Aorta (tissue), 5 donors: ENCODE results near the gene RELL1. TPM values are rescaled to one million over a fixed set of nuclear protein-coding genes. Genes with fewer than 3 reads are reported as not detected.

Experiments
- ATAC-seq: fragments of 200-7000 bp; cut with Tn5 transposase; one replicate; pipeline ENCODE4 v1.9.1; 2022; ENCODE audit warnings: moderate library complexity; ENCODE audit not compliant: low FRiP score
- DNase-seq, 2 donors: peaks; one replicate each; pipeline ENCODE4 v3.0.0-alpha.2; 2020
- H3K27ac ChIP-seq, 2 donors: one replicate each; pipeline ENCODE4 v1.5.1; 2013; ENCODE audit warnings: low read length in 2 of 2, mild to moderate bottlenecking in 2 of 2, moderate library complexity in 2 of 2, control low read depth in 1 of 2, inconsistent platforms in 1 of 2, low read depth in 1 of 2
- H3K27me3 ChIP-seq, 2 donors: one replicate each; pipeline ENCODE4 v1.6.1; 2013; ENCODE audit warnings: control low read depth in 1 of 2, low read length in 1 of 2, mild to moderate bottlenecking in 1 of 2, moderate library complexity in 1 of 2; ENCODE audit not compliant: insufficient read depth in 2 of 2, control insufficient read depth in 1 of 2
- H3K36me3 ChIP-seq, 2 donors: one replicate each; pipeline ENCODE4 v1.6.1; 2013; ENCODE audit warnings: control low read depth in 1 of 2, low read length in 1 of 2, mild to moderate bottlenecking in 1 of 2; ENCODE audit not compliant: insufficient read depth in 2 of 2, control insufficient read depth in 1 of 2
- H3K4me1 ChIP-seq, 2 donors: one replicate each; pipeline ENCODE4 v1.6.1; 2013; ENCODE audit warnings: low read length in 2 of 2, control low read depth in 1 of 2, mild to moderate bottlenecking in 1 of 2, moderate library complexity in 1 of 2; ENCODE audit not compliant: insufficient read depth in 2 of 2, control insufficient read depth in 1 of 2
- H3K4me3 ChIP-seq, 2 donors: one replicate each; pipeline ENCODE4 v1.5.1; 2013; ENCODE audit warnings: low read length in 2 of 2, control low read depth in 1 of 2, mild to moderate bottlenecking in 1 of 2
- H3K9me3 ChIP-seq: one replicate; pipeline ENCODE4 v1.6.1; 2013; ENCODE audit warnings: mild to moderate bottlenecking, low read length; ENCODE audit not compliant: control insufficient read depth
- WGBS, 2 donors: extraction: QIAGEN DNeasy Blood & Tissue Kit; methylation state at CpG; one replicate each; pipeline ENCODE4 v1.1.7; 2013; 5-methylcytosine and 5-hydroxymethylcytosine counted together
- intact Hi-C, 2 donors: fragments of 100-400 bp; cut with DNase I; formaldehyde crosslinking; loops; one replicate each; pipeline versions ENCODE4 v1.14.2 to v1.15.0; 2022
- polyA plus RNA-seq, 2 donors: library from polyadenylated mRNA; stranded (reverse); fragments of 200-250 nt; gene quantifications; one replicate each; pipeline ENCODE4 v1.2.3, GENCODE V29; 2013
- total RNA-seq, 2 donors: library from RNA; stranded (reverse); fragmentation: NEBNext Ultra II Directional; extraction: Animal tissue kit (Norgen Biotek cat#: 25700); gene quantifications; one replicate each; pipeline ENCODE4 v1.2.1, GENCODE V29; 2021
- donor health status: healthy with polysubstance abuse.
- donor health status: Bipolar disorder and iron deficiency.
- donor health status: DM: no; HTN: no; CAD: no.
- donor health status: DM: no; HTN: no; CAD: no.
- donor health status: DM: yes; HTN: yes; CAD: no.

The RELL1 gene
- total and polyA plus RNA-seq, 4 donors: 1.3 to 42.5 (median 17.3) TPM

- Histone ChIP-seq H3K27ac (no peak overlapping the region), H3K4me1 (no peaks in the 10 kb centered on the region), H3K36me3 (no peaks in the 10 kb centered on the region), H3K27me3 (no peaks in the 10 kb centered on the region), H3K9me3 (no peaks in the 10 kb centered on the region), H3K4me3 (no peak overlapping the region)
- no peak for DNase-seq
- WGBS, 2 donors: 80 to 82% methylated on average over 5 of the region's 5 CpGs
- ATAC-seq: no peak
- intact Hi-C loops: no loop called here
Observed at GRCh38 chr4:37705571-37705970, 19.4 kb upstream of the RELL1 start.

GRCh38 chr4:37699868-37700481, 13.8 kb upstream of the RELL1 start:
- DNase-seq (no peak), ATAC-seq (no peak)
- H3K4me3 ChIP-seq: no peak overlapping the region
- intact Hi-C loops: no loop called here
- H3K4me1 ChIP-seq: no peaks in the 10 kb centered on the region
- no peak overlapping the region for H3K27ac ChIP-seq
- 14 to 18% methylated on average over 5 of the region's 5 CpGs for WGBS, 2 donors
- no peaks in the 10 kb centered on the region for H3K27me3 ChIP-seq
- H3K36me3 ChIP-seq: no peaks in the 10 kb centered on the region
- no peaks in the 10 kb centered on the region for H3K9me3 ChIP-seq

GRCh38 chr4:37697566-37697965, 11.4 kb upstream of the RELL1 start:
- H3K9me3 ChIP-seq: no peaks in the 10 kb centered on the region

GRCh38 chr4:37693450-37694190, 7.4 kb upstream of the RELL1 start:
- intact Hi-C loops: no loop called here
- Histone ChIP-seq H3K27ac (no peak overlapping the region), H3K27me3 (peaks cover 0 to 2% of the 10 kb centered on the region in 2 donors), H3K4me1 (no peaks in the 10 kb centered on the region), H3K4me3 (no peak overlapping the region), H3K9me3 (no peaks in the 10 kb centered on the region), H3K36me3 (no peaks in the 10 kb centered on the region)
- no peak for DNase-seq
- 86 to 87% methylated on average over 5 of the region's 5 CpGs for WGBS, 2 donors
- no peak for ATAC-seq

More at GRCh38 chr4:37697566-37697965, 11.4 kb upstream of the RELL1 start:
- no peaks in the 10 kb centered on the region for H3K4me1 ChIP-seq
- intact Hi-C loops: no loop called here
- H3K27ac ChIP-seq: no peak overlapping the region
- no peak overlapping the region for H3K4me3 ChIP-seq
- no peaks in the 10 kb centered on the region for H3K36me3 ChIP-seq
- WGBS, 2 donors: 94 to 97% methylated on average over 3 of the region's 3 CpGs
- ATAC-seq (no peak), DNase-seq (no peak)
- H3K27me3 ChIP-seq: peaks cover 0 to 2% of the 10 kb centered on the region in 2 donors

- H3K4me3 ChIP-seq: no peak overlapping the region
- no peaks in the 10 kb centered on the region for H3K9me3 ChIP-seq
- H3K27ac ChIP-seq: no peak overlapping the region
- no peaks in the 10 kb centered on the region for H3K4me1 ChIP-seq
- H3K27me3 ChIP-seq: peaks cover 0 to 2% of the 10 kb centered on the region in 2 donors
- DNase-seq: no peak
- ATAC-seq: no peak
- no peaks in the 10 kb centered on the region for H3K36me3 ChIP-seq
- intact Hi-C loops: no loop called here
- 99 to 100% methylated on average over 2 of the region's 2 CpGs for WGBS, 2 donors
Observed at GRCh38 chr4:37693030-37693429, 6.9 kb upstream of the RELL1 start.

- H3K4me1 ChIP-seq: no peaks in the 10 kb centered on the region
- no peak overlapping the region for H3K27ac ChIP-seq
- no peaks in the 10 kb centered on the region for H3K9me3 ChIP-seq
- intact Hi-C loops: no loop called here
- peaks cover 0 to 2% of the 10 kb centered on the region in 2 donors for H3K27me3 ChIP-seq
- no peak overlapping the region for H3K4me3 ChIP-seq
- ATAC-seq (no peak), DNase-seq (no peak)
- WGBS, 2 donors: 73 to 82% methylated on average over 3 of the region's 3 CpGs
- H3K36me3 ChIP-seq: no peaks in the 10 kb centered on the region
Observed at GRCh38 chr4:37690976-37691375, 4.8 kb upstream of the RELL1 start.

- no peaks in the 10 kb centered on the region for H3K9me3 ChIP-seq
- H3K27me3 ChIP-seq: peaks cover 0 to 2% of the 10 kb centered on the region in 2 donors
- intact Hi-C loops: loop anchor here (5.0 to 10.0 kb wide), 3 partner anchors 68 to 345 kb away; no protein-coding TSS in a partner anchor
- H3K36me3 ChIP-seq: no peaks in the 10 kb centered on the region
- no peak for DNase-seq
- no peak overlapping the region for H3K27ac ChIP-seq
- H3K4me1 ChIP-seq: peaks cover 0 to 3% of the 10 kb centered on the region in 2 donors
- H3K4me3 ChIP-seq: no peak overlapping the region
- no peak for ATAC-seq
- 100% methylated on average over 1 of the region's 1 CpG for WGBS, 2 donors
Observed at GRCh38 chr4:37689353-37690095, 3.3 kb upstream of the RELL1 start.

GRCh38 chr4:37687681-37688080, 1.5 kb upstream of the RELL1 start:
- no peaks in the 10 kb centered on the region for H3K9me3 ChIP-seq
- no peak for DNase-seq
- peaks cover 0 to 3% of the 10 kb centered on the region in 2 donors for H3K4me1 ChIP-seq
- H3K36me3 ChIP-seq: no peaks in the 10 kb centered on the region
- WGBS, 2 donors: 93 to 95% methylated on average over 9 of the region's 9 CpGs
- no peak for ATAC-seq
- H3K27ac ChIP-seq: no peak overlapping the region
- intact Hi-C loops: loop anchor here (5.0 to 10.0 kb wide), 3 partner anchors 70 to 347 kb away; no protein-coding TSS in a partner anchor
- no peaks in the 10 kb centered on the region for H3K27me3 ChIP-seq
- H3K4me3 ChIP-seq: no peak overlapping the region
